ENCODE results near the gene GGT6.

Gene GGT6

DNA sequence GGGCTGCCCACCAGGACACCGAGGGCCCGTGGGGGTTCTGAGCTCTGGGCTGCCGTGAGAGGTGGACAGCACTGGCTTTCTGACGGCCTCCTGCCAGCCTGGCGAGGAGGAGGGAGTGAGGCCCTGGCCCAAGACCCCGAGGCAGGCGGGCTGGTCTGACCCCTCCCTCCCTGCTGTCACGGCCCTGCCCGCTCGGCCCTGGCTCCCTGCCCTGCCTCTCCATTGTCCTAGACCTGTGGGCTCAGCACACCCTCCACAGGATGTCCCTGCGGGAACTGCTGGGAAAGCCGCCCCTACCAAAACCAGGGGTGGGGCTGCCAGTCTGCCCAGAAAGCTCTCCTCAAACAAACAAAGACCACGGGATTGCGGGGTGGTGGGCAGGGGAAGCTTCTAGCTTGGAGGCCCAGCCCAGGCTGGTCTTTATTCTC, 41.0 kb downstream of the GGT6 start:
- DNase-seq, result no peak

DNA sequence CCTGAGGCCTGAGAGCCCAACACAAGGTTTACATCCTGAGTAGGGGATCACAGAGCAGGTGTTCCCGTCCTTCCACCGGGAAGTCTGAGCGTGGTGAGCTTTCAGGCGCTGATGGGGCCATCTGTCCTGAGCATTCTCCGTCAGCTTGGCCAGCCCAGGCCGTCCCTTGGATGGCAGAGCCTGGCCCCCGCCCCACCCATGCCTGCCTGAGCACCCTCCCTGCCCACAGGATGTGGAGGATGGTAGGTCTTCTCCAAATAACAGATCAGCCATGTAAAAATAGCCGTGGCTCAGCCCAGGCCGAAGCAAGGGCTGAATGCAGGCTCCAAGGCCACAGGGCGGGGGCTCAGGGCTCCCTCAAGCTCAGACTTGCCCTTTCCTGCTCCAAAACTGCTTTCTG, 41.5 kb downstream of the GGT6 start:
- DNase-seq, result no peak

DNA sequence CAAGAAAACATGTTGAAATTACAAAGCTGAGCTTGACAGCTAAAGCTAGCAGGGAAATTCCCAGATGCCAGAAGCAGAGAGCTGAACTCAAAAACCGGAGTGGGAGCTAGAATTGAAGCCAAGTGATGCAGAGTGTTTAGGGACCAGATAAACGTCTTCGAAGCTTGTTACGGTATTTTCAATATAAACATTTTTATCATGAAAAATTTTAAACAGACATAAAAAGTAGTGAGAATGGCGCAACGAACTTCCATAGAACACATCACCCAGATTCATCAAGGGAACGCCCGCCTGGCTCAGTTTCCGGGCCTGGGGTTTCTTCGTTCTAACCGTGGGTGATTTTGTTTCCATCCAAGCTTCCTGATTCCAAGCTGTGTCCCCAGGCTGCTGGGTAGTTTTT, 43.6 kb downstream of the GGT6 start:
- DNase-seq, result no peak

DNA sequence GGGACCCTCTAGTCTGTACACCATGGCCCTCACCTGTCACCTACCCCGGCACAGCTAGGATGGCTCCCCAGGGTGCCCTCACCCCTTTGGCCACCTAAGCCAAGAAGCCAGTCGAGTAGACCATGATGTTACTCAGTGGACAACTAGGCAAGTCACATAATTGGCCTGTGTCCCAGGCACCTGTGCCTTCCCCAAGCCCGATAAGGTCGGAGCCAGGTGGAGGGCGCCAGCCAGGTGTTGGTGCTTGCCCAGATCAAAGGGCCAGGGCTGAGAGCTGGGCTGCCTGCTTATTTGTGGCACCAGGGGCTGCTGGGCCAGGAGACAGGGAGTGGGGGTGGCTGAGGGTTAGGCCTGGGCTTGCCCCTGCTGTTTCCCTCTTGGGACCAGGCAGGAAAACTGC, 44.9 kb downstream of the GGT6 start:
- DNase-seq, result no peak

DNA sequence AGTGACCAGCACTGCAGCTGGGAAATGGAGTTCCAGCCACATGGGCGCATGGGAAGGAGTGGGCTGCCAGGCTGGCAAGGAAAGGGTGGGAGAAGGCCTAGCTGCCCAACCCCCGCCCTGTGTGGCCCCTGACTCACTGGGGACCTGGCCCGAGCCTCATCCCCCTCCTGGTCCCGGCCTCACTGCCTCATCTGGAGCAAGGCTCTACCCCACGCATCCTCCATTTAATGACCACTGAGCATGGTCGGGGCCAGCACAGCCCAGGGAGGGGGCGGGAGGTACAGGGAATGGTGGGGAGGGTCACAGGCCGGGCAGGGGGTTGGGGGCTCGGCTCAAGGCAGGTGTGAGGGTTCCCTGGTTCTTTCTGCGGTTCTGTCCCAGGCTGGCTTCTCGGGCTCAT, 45.6 kb downstream of the GGT6 start:
- no peak for DNase-seq

DNA sequence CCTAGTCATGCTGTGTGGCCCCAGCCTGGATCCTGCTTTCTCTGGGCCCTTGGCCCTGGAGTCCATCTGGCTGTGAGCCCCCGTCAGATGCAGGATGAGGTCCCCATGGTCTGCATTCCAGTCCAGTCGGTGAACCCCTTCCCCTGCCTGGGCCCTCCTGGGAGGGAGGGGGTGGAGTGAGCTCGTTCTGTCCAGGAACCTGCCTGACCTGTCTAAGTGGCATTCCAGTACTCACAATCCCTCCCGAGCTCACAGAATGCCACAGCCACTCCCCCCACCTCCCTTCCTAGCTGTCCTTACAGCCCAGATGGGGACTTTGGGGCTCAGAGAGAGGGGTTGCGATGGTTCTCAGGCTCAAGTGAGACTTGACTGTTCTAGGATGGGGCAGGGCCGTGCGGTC, 46.2 kb downstream of the GGT6 start:
- DNase-seq, result no peak

DNA sequence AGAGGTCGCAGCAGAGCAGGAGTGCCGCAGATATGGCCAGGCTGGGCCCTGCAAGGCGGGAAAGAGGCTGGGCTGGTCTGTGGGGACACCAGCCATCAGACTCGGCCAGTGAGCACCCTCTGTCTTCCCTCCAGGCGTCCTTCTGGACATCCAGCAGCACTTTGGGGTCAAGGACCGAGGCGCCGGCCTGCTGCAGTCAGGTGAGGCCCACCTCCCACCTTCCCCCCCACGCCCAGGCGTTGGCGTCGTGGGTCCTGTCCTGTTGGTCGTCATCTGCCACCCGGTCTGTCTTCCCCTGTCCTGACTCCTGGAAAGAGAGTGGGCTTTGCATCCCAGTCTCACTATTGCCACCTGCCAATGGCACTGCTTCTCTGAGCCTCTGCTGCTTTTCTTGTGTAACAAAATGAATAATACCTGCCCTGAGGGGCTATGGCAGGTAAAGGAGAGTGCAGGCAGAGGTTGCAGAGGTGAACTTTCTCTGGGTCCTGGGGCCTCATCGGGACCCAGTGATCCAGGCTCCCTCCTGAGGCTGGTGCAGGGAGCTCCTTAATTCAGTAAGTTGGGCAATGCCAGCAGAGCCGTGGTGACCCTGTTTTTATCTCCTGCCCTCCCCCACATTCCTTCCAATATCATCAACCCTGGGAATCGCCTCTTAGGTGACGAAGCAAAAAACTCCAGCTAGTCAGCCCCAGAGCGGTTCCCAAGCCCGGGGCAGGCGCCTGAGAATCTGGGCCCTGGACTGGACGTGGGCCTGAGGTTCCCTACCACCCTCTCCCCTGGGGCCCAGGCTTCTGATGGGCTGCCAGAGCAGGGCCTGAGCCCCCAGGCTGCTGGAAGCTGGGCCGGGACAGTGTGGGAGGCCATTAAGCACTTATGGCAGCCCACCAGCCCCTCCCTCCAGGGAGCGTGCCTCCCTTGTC, 47.0 kb downstream of the GGT6 start:
- no peak for DNase-seq

DNA sequence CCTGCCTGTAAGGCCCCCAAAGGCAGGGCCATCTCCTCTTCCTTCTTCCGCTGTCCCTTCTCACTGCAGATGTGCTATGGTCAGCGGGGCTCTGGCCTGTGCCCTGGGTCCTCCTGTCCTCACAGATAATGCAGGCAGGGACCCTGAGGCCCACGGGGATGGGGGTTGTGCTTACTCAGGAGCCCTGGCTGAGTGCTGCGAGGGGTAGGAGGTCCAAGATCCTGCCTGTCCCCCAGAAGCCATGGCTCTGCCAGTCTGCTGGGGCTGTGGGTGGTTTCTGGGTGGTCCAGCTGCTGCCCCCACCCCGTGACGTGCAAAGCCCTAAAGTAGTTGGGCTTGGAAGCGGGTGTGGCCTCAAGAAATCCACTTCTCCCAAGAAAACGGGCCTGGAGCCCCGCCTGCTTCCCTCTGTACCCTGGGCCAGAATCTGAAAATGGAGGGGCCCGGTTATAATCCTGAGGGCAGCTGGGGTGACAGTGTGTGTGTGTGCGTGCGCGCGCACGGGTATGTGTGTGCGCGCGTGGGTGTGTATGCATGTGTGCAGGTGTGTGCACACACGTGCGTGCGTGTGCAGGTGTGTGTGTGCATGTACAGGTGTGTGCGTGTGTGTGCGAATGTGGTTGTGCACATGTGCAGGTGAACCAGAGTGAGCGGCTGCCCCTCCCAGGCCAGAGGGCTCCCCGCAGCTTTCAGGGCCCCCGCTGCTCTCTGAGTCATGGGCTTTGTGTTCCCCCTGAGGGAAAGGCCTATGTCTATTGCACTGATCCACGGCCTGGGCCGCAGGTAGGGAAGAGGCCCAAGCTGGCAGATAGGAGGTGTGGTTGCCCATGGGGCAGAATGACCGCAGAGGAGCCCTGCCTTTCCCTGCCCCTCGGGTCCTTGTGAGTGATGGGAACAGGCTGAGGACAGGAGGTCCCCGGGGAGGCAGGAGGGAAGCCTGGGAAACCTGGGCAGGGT, 47.9 kb downstream of the GGT6 start:
- DNase-seq, result no peak

DNA sequence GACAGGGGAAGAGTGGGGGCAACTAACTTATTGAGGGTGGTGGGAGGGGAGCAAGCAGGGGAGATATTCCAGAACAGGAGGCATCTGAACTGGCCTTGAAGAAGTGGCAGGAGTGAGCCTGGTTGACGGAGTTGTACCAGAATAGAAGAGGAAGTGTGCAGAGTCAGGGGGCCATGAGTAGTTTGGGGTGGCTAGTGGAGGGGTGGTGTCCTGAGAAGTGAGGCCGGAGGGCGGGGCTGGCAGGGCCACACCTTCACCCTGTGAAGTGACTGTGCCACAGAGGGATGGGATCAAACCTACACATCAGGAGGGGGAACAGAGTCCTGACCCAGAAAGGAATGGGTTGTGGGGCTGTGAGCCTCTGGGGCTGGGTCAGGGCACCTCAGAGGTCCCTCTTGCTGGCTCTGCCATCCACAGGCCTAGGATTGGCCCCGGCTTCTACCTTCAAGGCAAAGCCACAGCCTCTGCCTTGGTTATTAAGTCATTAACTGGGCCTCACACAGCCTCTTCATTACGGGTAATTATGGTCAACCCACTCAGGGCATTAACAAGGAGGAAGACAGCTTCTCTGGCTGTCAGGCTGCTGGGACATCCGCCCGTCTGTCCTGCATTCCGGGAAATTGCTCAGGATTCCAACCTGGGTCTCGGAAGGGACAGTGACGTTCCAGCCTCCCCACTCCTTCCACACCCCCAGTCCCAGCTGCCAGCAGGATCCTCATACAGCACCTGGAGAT, 49.0 kb downstream of the GGT6 start:
- no peak for DNase-seq

DNA sequence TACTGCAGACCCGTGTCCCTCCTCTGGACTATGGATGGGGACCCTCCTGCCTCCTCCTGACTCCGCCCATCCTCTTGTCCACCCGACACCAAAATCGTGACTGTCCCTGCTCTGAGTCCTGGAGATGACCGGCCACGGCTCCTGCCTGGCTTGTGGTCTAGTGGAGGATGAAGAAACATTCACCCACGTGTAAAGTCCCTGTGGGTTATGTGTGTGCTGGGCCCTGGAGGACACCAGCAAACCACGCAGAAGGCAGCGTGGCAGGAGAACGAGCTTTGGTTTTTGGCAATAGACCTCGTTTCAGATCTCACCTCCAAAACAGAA, 49.8 kb downstream of the GGT6 start:
- no peak for DNase-seq

DNA sequence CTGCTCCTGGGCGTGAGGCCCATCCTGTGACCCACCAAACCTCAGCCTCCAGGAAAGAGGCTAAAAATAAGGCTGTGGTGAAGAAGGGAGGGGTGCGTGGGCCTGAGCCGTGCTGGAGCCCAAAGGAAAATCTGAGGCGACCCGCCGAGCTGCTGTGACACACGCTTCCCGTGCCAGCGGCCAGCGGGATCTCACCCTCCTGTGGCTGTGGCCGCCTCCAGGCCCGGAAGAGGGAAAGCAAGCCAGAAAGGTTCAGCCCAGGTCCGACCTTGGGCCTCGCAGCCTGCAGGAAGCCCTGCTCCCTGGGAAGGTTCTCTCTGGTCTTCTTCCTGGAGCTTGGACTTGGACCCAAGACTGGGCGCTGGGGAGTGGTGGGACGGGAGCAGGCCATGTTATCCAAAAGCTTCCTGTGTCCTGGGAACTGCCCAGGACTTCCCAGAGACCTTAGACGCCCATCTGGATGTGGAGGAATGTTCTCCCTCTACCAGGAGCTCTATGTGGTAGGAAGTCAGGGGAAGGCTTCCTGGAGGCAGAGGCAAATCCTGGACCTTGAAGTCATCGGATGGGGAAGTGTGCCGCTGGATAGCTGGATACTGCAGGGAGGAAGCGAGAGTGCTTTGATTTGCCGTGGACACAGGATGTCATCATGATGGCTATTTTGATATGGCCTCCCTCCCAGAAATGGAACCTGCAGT, 50.3 kb downstream of the GGT6 start:
- no peak for DNase-seq

DNA sequence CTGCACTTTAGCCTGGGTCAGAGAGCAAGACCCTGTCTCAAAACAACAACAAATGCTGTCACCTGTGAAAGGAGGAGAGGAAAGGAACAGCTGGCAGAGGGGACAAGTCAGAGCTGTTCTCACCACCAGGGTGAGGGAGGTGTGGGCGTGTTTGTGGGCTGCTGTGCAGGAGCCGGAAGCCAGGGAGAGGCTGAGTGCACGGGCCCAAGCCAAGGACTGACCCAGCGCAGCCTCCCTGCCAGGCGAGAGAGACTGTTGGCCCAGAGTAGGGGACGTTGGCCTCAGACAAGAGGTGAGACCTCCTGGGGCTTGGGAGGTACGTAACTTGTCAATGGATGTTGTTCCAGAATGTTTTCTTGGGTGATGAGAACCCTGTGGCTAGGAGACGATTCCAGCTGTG, 51.0 kb downstream of the GGT6 start:
- peak; percentile 37 for DNase-seq

DNA sequence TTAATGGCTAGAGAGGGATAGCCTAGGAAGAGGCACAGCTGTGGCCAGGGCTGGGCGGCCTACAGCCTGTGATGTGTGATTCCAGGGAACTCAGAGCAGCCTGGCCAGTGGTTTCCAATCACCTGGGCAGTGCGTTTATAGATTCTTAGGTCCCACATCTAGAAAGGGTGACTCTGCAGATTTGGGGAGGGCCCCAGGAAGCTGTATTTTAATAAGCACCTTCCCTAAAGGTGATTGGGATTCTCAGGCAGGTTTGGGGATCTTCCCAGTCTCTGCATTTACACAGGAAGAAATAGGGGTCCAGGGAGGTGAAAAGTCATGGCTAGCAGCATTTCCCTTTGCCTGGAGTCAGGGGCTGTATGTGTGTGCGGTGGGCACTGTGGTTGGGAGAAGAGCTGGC, 52.2 kb downstream of the GGT6 start:
- no peak for DNase-seq

DNA sequence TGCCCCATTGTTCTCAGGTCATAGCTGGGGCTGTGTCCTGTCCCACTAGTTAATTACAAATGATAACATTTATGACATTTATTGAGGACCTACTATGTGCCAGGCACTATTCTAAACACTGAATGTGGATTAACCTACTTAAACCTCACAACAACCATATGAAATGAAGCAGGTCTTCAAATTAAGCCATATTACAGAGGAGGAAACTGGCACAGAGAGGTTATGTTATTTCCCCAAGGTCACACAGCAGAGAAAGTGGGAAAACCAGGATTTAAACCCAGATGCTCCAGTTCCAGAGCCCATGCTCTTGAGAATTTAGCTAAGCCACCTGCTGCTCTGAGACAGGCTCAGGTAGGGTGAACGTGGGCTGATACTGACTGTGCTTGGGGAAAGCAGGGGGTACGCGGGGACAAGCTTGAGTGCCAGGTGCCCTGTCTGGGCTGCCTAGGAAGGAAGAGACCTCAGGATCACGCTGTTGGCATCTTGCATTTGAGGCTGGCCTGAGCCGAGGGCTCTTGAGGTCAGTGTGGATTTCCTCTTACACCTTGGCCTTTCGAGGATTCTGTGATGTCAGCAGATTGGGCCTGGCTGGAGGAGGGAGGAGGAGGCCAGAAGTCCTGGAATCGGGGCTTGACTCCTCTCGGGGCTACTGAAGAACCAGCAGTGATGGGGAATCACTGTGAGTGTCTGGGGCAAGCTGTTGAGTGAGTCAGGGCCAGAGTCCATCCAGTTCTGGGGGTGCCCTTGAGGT, 52.8 kb downstream of the GGT6 start:
- no peak for DNase-seq
